ENCODE results near the gene CCDC13.

CCDC13 gene

GRCh38 chr3:42752441-42752840, 20.6 kb downstream of the CCDC13 start:
- DNase-seq, result no peak

GRCh38 chr3:42751609-42752008, 21.4 kb downstream of the CCDC13 start:
- no peak for DNase-seq

GRCh38 chr3:42750834-42751233, 22.2 kb downstream of the CCDC13 start:
- DNase-seq, result no peak

GRCh38 chr3:42749753-42750231, 23.3 kb downstream of the CCDC13 start:
- peak; percentile 50 for DNase-seq

DNA sequence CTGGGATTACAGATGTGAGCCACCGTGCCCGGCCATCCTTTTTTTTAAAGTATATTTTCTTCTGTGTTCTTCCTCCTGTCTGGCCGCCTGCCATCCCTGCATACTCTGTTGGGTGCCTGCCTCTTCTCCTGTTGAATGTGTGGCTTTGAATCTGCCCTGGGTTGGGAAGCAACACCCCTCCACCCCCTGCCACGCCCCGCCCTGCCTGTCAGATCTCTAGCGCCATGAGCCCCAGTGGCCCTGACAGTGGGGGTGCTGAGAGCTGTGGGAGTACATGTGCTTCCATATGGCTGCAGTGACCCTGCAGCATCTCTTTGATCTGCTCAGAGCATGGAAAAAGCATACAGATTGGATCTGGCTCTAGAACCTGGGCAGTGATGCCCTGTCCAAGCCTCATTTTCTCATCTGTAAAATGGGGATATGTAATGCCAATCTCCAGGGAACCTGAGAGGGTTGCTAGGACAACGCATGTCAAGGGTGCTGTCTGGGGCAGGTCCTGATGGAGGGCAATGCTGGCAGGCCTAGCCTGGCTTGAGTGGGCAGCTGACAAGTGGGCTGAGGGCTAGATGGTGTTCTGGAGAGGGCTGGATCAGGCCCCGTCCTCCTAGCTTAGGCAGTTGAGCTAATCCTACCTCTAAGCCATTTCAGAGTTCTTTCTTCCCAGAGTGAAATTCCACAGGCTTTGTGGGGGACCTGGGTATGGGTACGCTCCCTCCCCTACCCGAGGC, 23.9 kb downstream of the CCDC13 start:
- DNase-seq, result no peak

DNA sequence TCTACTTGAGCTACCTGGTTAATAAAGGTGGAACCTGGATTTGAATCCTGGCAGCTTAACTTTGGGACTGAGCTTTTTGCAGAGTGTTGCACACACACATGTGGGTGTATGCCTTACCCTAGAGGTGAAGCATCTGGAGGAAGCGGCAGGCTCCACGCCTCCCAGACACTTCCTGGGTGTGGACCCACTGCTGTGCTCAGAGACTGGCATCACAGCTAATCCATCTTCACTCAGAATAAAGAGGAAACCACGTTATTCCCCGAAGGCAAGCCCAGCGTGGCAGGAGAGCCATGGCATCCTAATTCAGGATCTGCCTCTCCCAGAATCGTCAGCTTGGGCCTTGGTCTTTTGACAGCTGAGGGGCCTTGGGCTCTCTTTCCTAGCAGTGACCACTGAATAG, 25.5 kb downstream of the CCDC13 start:
- DNase-seq, result no peak

- no peak for DNase-seq
Measured at GRCh38 chr3:42746455-42747450, 26.3 kb downstream of the CCDC13 start.

DNA sequence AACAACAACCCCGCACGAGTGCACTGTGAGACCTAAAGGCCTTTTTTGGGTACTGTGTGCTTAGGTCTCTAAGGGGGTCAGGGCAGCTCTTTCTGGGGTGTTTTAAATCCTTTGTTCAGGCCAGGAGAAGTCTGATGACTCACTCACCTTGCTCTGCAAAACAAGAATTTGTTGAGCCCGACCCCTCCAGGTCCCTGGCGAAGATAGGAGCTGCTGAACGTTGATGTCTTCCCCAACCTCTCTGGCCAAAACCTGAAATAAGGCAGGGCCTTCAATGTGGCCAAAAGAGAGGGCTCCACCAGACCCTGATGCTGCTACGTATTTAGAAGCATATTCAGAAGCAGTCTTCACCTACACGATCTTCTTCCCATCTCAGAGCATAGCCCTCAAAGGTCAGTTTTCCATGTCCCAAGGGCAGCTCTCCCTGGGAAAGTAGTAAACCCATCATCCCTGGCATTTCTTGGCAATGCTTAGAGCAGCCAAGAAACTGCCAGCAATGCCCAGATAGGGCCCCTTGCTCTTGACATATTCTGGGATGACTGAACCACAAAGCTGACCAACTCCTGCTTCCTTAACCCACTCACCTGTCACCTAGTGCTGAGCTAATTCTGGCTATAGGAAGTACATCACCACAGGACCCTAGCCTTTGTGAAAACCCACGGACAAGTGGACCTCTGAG, 27.1 kb downstream of the CCDC13 start:
- no peak for DNase-seq

DNA sequence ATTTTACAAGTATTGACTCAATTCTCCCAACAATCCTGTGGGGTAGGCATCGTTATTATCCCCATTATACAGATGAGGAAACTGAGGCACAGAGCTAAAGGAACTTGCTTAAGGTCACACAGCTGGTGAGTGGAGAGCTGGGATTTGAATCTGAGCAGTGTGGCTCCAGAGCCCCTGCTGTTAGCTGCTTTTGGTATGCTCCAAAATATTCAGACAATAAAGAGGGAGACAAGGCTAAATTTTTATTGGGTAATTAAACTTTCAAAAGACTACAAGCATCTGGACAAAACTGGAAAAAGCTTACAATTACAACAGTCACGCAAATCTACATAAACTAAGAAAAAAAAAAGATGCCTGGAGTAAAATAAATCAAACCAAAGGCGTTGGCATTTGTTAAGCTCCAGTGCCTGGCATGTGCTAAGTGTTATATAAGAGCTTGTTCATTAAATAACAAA, 27.7 kb downstream of the CCDC13 start:
- DNase-seq, result no peak

DNA sequence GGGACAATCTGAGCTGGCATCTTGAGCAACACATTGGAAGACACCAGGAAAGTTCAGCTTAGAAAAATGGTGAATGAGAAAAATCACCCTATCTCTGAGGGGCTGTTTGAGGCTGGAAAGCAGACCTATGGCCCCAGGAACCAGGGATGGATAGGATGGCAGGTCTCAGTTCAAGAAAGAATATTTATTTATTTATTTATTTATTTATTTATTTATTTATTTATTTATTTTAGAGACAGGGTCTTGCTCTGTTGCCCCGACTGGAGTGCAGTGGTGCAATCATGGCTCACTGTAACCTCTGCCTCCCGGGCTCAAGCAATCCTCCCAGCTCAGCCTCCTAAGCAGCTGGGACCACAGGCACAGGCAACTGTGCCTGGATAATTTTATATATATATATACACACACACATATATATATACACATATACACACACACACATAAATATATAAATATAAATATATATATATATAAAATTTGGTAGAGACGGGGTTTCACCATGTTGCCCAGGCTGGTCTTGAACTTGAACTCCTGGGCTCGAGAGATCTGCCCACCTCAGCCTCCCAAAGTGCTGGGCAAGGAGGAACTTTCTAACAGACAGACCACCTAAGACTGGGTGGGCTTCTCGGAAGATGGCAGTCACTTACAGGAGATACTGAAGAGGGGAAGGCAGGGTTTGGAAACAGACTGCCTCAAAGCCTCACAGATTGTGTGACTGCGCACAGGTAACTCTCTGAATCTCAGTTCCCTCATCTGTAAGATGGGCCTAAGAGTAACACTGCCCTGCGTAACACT, 29.7 kb downstream of the CCDC13 start:
- DNase-seq, result no peak

GRCh38 chr3:42742688-42743087, 30.4 kb downstream of the CCDC13 start:
- no peak for DNase-seq

DNA sequence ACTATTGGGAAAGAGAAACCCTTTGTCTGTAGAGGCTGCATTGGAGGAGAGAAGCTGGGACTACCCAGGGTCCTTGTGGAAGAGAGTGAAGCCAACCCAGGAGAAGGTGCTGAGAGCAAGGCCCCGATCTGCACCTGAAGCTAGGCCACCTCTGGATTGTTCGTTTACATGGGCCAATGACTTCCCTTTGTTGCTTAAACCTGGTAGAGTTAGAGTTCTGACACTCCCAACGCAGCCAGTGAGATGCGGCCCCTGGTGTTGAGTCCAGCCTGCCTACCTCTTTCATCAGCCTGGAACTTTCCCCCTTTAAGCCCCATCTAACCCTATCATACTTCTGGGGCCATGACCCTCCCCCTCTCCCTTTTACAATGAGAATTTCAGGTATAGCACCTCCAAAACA, 30.8 kb downstream of the CCDC13 start:
- DNase-seq, result no peak

- DNase-seq, result no peak
Measured at GRCh38 chr3:42741796-42742195, 31.3 kb downstream of the CCDC13 start.

GRCh38 chr3:42739401-42740158, 33.5 kb downstream of the CCDC13 start:
- DNase-seq, result no peak

DNA sequence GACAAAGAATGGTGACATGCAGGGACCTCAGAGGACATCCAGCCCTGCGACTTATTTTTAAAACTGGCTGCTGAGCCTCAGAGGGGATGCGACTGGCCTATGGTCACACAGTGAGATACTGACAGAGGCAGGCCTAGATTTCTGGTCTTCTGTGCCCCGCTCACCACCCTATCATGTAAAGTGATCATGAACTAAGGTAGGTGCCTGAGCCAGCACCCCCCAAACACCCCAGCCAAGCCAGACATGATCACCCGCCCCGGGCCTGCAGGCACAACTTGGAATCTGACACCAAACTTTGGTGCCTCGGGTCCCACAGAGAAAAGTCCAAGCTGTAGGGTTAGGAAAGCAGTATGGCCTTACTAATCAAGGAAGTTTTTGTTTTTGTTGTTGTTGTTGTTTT, 36.5 kb downstream of the CCDC13 start:
- DNase-seq, result no peak

GRCh38 chr3:42736081-42736480, 37.0 kb downstream of the CCDC13 start:
- no peak for DNase-seq

GRCh38 chr3:42735615-42736014, 37.4 kb downstream of the CCDC13 start:
- no peak for DNase-seq

DNA sequence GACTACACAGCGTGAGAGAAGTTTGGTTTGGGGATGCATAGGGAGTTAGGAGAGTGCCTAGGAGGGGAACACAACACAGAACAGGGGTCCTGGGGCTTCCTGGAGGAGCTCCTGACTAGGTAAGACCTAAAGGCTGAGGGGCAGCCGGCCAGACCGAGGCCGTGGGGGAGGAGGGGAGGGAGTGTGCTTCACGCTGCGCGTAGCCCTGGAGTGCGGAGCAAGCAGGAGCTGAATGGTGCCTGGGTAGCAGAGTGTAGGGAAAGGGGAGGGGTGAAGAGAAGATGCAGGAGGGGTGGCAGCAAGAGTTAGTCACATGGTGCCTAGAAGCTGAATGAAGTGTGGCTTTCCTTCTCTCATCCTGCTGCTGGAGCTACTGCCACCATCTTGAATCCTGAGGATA, 38.0 kb downstream of the CCDC13 start:
- no peak for DNase-seq

GRCh38 chr3:42734263-42734860, 38.7 kb downstream of the CCDC13 start:
- no peak for DNase-seq

- DNase-seq, result no peak
Measured at GRCh38 chr3:42733501-42734262, 39.4 kb downstream of the CCDC13 start.
